Kidney glomerular epithelial cell (primary cell): ENCODE results near the gene FOSL2.

Experiments
- DNase-seq: peaks from one replicate; lab custom pipeline; 2025; lab: John Stamatoyannopoulos, UW

FOSL2 gene

DNA sequence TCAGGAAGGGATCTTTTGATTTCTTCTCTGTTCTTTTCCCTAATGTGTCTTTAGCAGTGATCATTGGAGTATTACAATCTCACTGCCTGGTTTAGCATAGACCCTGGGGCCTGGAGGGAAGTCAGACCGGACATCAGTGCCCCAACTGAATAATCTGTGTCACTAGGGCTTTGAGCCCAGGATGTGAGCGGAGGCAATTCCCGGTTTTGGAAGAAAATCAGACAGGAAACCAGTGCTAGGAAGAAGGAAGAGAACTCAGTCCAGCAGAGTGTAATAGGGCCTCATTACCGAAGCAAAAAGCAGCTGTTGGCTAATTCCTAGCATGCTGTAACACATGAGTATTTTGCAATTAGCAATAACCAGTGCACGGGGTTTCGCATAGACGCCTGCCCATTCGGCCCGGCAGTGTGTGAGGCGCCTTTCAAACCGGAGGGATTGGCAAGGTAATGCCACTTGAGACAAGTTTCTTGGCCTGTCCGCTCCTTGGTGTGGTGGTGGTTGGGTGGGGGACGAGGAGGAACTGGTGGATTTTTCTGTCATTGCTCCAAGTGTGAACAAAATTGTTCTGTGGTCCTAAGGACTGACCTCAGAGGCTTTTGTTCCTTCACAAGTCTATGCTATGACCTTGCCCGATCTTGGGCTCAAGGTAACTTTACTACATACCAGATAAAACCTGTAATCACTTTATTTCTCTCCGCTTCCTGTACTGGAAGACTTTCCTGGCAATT lies 2.8 kb downstream of the FOSL2 start:
- no peak for DNase-seq

DNA sequence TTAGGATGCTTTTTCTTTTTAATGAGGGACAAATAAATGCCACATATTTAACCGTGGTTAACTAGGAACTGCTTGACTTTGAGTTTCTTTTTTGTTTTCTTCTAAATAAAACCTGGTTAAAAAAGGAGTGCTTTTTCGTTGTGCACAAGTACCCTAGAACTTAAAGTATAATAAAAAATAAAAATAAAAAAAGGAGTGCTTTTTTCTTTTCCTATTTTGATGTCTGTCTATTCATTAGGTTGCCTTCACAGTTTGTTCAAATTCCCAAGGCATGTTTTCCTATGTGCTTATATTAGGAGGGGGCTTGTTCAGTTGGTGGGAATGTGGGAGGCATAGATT lies 4.4 kb downstream of the FOSL2 start:
- DNase-seq, result no peak

DNA sequence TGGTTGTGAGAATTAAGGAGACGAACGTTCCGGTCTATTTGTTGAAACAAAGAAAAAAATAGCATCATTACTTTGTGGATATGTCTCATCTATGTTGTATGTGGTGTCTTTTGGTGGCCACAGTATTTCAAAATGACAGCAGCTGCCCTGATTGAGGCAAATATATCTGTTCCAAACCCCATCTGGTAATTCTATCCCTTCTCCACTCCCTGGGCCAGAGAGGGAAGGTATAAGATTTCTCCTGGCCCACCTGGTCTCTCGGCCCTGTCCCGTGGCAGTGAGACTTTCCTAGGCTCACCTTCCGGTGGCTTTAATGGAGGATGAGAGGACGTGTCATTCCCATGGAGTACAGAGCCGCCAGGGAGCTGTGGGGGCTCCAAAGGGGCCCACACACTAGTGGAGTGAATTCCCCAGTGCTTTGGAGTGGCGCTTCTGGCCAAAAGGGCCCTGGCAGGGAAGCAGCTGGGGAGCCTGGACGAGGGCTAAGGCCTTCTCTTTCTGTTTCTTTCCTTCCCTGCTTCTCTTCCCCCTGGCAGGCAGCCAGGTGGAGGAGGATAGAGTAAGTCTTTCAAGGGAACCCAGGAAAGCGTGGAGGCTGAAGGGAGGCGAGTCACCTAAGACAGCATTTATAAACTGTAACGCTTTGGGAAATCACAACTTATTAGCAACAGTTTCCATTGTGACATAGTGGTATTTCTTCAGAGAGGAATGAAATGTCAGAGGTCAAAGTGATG lies 5.6 kb downstream of the FOSL2 start:
- DNase-seq, result no peak

DNA sequence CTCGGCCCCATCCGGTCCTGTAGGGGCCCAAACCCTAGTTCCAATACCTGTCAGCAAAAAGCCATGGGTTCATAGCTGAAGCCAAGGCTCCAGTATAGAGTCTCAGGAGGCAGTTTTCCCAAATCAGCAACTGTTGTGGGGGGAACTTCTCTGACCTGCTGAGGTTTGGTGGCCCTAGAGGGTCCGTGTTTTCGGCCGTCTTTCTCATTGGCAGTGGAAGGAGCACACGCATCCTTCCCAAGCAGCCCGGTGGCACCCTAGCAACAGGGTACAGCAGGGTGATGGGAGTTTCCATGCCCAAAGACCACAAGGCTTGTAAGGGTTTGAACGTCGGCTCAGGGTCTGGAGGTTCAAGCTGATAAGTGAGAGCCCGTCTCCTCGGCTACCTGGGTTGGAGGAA lies 6.6 kb downstream of the FOSL2 start:
- no peak for DNase-seq

- DNase-seq, result peak; percentile 77
These were observed 7.3 kb downstream of the FOSL2 start for GRCh38 chr2:28399956-28400355.

- DNase-seq, result no peak
These were observed 7.8 kb downstream of the FOSL2 start for GRCh38 chr2:28400419-28400818.

DNA sequence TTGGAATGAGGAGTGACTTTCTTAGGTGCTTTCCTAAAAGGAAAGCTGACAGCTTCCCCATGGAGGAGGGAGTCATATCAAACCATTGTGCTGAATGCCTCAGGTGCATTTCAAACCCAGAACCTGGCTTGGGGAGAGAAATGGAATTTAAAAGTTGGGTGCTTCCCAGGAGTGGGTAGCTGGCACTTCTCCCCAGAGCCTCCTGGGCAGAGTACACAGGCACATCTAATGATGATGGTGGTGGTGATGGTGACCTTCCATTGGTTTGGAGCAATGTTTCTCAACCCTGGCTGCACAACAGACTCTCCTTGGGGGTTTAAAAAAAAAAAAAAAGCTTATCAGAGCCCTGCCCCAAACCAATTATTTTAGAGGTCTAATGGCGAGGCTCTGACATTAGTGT lies 8.3 kb downstream of the FOSL2 start:
- DNase-seq, result no peak

- DNase-seq, result no peak
These were observed 8.8 kb downstream of the FOSL2 start for GRCh38 chr2:28401411-28401810.

DNA sequence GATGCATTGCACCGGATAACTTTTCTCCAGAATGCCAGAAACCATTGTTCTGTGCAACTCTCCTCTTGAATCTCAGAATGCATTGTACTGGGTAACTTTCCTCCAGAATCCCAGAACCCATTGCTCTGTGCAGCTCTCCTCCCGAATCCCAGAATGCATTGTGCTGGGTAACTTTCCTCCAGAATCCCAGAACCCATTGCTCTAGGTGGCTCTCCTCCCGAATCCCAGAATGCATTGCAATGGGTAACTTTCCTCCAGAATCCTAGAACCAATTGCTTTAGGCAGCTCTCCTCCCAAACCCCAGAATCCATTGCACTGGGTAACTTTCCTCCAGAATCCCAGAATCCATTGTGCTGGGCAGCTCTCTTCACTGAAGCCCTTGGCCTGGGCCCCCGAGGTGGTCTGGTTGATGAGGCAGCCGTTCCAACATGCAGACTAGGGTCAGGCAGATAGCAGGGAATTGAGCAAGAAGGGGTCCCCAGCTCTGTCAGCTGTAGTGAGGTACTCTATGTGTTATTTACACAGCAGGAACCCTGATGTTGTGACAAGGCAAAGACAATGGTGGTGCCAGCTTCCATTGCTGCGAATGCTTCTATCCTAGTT lies 9.4 kb downstream of the FOSL2 start:
- no peak for DNase-seq

DNA sequence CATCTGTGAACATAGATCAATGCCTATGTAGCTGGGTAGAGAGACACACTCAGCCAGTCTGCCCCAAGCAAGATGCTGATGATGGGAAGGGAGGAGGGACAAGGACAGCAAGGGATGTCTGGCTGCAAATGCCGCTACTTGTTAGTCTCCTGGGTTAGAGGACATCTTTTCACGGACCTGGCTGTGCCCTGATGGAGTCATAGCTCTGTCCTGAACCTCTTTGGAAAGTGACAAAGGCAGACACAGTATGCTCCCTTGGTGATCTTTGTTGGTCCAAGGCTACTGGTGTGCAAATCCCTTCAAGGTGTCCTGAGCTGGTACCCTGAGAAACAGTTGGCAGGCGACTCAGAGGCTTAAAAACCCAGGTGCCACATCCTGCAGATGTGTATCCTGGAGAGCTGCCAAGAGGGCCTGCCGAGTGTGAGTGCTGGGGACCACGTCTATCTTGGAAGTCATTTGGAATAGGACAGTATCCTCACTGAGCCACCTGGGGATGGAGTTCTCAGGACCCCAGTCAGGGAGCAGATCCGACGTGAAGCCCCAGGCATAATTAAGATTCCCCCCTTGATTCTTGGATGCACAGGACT lies 10.8 kb downstream of the FOSL2 start:
- DNase-seq, result no peak

GRCh38 chr2:28404086-28404485 lies 11.4 kb downstream of the FOSL2 start:
- DNase-seq, result no peak

DNA sequence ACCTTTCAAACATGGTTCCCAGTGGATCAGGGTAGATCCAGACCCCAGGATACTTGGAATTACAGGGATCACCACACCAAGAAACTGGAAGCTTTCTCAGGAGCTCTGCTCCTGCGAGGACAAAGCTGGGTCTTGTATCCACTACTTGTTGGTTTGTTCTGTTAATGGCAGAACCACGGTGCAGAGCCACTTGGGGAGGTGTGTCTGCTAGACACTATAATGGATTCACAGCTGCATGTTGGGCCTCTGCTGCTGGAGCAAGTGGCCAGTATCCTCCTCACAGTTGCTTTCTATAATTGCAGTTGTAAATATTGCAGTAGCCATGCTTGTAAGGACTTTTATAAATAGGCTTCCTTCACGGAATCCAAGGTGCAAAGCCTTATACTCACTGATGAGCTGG lies 12.9 kb downstream of the FOSL2 start:
- no peak for DNase-seq

DNA sequence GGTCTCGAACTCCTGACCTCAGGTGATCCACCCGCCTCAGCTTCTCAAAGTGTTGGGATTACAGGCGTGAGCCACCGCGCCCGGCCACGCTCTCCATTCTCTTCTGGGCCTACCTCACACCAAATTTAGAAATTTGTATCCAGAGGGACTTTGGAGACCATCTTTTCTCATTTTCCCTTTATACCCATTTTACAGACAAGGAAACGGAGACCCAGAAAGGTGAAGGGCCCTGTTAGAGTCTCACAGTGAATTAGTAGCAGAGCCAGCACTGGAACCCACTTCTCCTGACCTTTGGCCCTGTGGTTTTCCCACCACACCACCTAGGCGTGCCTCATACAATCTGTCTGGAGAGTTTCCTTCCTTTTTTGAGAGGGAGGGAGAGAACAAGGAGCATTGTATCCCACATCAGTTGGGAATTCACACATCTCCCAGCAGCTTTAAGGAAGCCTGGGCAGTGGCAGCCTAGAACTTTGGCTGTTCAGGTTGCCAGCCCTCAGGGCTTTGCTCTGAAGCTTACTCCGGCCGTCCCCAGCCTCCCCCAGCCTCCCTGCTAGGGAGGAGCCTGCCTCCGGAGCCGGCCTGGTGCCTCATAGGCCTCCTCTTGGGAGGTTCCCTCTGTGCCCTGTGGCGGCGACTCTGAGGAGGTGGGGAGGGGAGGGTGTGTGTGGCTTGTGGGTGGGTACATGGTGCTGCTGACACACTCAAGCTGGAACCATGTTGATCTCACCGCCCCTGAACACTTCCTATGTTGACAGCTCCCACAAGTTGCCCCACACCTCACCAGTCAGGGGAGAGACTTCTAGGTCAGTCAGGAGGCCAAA lies 13.8 kb downstream of the FOSL2 start:
- DNase-seq, result no peak

GRCh38 chr2:28407131-28407975 lies 14.7 kb downstream of the FOSL2 start:
- DNase-seq, result no peak

GRCh38 chr2:28407976-28408690 lies 15.5 kb downstream of the FOSL2 start:
- no peak for DNase-seq

DNA sequence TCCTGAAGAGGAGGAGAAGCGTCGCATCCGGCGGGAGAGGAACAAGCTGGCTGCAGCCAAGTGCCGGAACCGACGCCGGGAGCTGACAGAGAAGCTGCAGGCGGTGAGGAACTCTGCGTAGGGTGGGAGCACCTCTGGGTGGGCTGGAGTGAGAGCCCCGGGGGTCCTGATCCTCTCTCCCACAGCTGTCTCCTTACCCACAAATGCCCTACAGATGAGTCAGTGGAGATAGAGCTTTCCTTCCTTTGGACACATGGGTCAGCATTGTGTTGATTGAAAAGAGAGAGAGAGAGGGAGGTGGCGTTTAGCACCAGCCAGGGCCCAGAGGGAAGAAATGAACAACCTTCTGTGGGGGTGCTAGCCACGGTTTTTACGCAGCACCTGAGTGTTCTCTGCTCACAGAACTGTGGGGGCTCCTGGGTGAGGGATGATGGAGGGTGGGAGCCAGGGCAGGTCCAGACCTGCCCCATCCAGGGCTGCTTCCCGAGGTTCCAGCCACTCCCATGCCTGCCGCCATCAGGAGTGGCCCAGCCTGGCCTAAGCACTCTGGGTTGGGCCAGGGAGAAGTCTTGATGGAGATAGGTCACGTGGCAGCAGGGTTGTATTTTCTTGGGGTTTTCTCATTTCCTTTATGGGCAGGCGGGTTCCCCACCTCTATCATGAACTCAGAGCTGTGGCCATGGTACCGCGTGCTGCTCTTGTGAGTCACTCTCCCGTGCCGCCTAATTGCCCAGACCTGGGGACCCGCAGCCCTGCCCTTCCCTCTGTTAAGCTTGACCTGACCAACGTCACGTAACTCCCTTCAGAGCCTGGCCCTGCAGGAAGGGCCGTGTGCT lies 16.3 kb downstream of the FOSL2 start:
- peak; percentile 93 for DNase-seq

DNA sequence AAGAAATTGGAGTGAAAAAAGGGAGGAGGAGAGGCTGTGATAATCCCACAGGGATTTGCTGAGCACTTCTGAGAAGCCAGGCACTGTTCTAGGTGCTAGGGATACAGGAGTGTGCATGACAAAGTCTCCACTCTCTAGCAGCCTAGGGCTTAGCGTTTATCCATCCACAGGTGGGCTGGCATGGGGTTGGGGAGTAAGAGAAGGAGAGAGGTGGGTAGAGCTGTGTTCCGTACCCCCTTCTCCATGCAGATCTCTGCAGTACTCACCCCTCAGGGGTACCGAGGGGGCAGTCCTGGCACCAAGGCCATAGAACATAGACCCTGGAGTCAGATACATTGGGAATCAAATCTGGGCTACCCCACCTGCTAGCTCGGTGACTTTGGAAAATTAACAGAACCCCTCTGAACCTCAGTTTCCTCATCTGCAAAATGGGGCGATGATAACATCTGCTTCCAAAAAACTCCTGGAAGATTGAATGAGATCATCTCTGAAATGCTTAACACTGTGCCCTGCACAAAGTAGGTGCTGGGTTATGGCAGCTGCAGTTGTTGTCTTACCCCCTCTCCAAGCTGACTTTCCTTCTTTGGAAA lies 18.6 kb downstream of the FOSL2 start:
- DNase-seq, result no peak

- DNase-seq, result no peak
These were observed 19.4 kb downstream of the FOSL2 start for GRCh38 chr2:28411956-28412609.
